COR-L47 (cell line): ENCODE measurements around the gene ERVFRD-1.

Experiments
- DNase-seq: peaks from one replicate; lab custom pipeline; 2025; lab: John Stamatoyannopoulos, UW

ERVFRD-1 gene

GRCh38 chr6:11110921-11111768, at the start of gene ERVFRD-1:
Gene ERVFRD-1 (minus strand): TSS chr6:11111725. CDS start chr6:11105310, 6,415 bp downstream.
- no peak for DNase-seq

GRCh38 chr6:11160199-11160598, 48.7 kb upstream of the ERVFRD-1 start:
- no peak for DNase-seq

GRCh38 chr6:11155589-11155988, 44.1 kb upstream of the ERVFRD-1 start:
- no peak for DNase-seq

GRCh38 chr6:11153447-11153846, 41.9 kb upstream of the ERVFRD-1 start:
- DNase-seq: no peak

- DNase-seq: no peak
Observed at GRCh38 chr6:11152581-11152980, 41.1 kb upstream of the ERVFRD-1 start.

GRCh38 chr6:11151488-11151887, 40.0 kb upstream of the ERVFRD-1 start:
- no peak for DNase-seq

- DNase-seq: no peak
Observed at GRCh38 chr6:11149551-11149950, 38.0 kb upstream of the ERVFRD-1 start.

- DNase-seq: no peak
Observed at GRCh38 chr6:11146117-11146826, 34.7 kb upstream of the ERVFRD-1 start.

GRCh38 chr6:11144393-11144851, 32.9 kb upstream of the ERVFRD-1 start:
- DNase-seq: peak; percentile 46

GRCh38 chr6:11143394-11144371, 32.2 kb upstream of the ERVFRD-1 start:
- DNase-seq: no peak

- no peak for DNase-seq
Observed at GRCh38 chr6:11142296-11143027, 30.9 kb upstream of the ERVFRD-1 start.

- no peak for DNase-seq
Observed at GRCh38 chr6:11141295-11141694, 29.8 kb upstream of the ERVFRD-1 start.

- DNase-seq: no peak
Observed at GRCh38 chr6:11140056-11140455, 28.5 kb upstream of the ERVFRD-1 start.

- DNase-seq: no peak
Observed at GRCh38 chr6:11139051-11139960, 27.8 kb upstream of the ERVFRD-1 start.

- DNase-seq: no peak
Observed at GRCh38 chr6:11136809-11137208, 25.3 kb upstream of the ERVFRD-1 start.

GRCh38 chr6:11133281-11133680, 21.8 kb upstream of the ERVFRD-1 start:
- no peak for DNase-seq

- no peak for DNase-seq
Observed at GRCh38 chr6:11132194-11132888, 20.8 kb upstream of the ERVFRD-1 start.

- DNase-seq: no peak
Observed at GRCh38 chr6:11130605-11131004, 19.1 kb upstream of the ERVFRD-1 start.

GRCh38 chr6:11129908-11130565, 18.5 kb upstream of the ERVFRD-1 start:
- DNase-seq: no peak
